SU-DHL-6 (cell line): ENCODE data around the gene SEMA5A.

Source experiments
- EZH2phosphoT487 ChIP-seq: fragments of 200-600 bp; sonication (generic), shearing (Covaris generic); conservative IDR thresholded peaks from 2 replicates; pipeline ENCODE4 v1.6.1; 2018; ENCODE audit warnings: mild to moderate bottlenecking, antibody characterized with exemption, low read length, moderate library complexity, mixed read lengths
- TF ChIP-seq, protein P1 (sequence below): fragments of 200-600 bp; sonication (generic); IDR thresholded peaks from one replicate; pipeline ENCODE4 v1.5.1; 2017; ENCODE audit warnings: antibody characterized with exemption, mild to moderate bottlenecking, low read length, moderate library complexity; ENCODE audit not compliant: insufficient read depth, poor library complexity, severe bottlenecking

DNA sequence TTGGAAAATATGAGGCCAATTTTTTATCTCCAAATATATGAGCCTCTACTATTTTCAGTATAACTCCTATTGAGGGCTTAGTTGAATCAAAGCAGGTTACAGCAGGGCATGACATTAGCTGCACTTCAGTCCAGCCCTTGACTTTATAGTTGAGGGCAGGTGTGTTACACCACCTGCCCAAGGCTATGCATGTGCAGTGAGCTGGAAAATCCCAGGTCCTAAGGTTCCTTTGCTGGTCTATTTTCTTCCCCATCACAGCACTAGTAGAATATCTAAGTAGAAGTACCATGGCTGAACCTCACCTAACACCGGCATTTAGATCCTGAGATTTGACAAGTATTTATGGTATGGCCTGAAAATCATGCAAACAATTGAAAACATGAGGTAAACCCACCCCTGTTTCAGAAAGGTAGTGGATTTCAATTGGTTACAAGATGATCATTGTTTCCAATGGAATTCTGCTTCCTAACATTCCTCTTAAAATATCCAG is 201.1 kb downstream of the SEMA5A start:
- TF ChIP-seq, protein P1, sequence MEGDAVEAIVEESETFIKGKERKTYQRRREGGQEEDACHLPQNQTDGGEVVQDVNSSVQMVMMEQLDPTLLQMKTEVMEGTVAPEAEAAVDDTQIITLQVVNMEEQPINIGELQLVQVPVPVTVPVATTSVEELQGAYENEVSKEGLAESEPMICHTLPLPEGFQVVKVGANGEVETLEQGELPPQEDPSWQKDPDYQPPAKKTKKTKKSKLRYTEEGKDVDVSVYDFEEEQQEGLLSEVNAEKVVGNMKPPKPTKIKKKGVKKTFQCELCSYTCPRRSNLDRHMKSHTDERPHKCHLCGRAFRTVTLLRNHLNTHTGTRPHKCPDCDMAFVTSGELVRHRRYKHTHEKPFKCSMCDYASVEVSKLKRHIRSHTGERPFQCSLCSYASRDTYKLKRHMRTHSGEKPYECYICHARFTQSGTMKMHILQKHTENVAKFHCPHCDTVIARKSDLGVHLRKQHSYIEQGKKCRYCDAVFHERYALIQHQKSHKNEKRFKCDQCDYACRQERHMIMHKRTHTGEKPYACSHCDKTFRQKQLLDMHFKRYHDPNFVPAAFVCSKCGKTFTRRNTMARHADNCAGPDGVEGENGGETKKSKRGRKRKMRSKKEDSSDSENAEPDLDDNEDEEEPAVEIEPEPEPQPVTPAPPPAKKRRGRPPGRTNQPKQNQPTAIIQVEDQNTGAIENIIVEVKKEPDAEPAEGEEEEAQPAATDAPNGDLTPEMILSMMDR, result no peak
- TF ChIP-seq EZH2phosphoT487, result no peak
